HuH-7.5 (cell line): ENCODE results near the gene PYGM.

ENCODE experiments used
- DNase-seq: peaks from one replicate; pipeline ENCODE4 v3.0.0; 2011; ENCODE audit warnings: low spot score

The PYGM gene

GRCh38 chr11:64767344-64768299 lies 7.8 kb upstream of the PYGM start:
- no peak for DNase-seq

GRCh38 chr11:64766881-64767280 lies 7.1 kb upstream of the PYGM start:
- DNase-seq, result no peak

- DNase-seq, result no peak
Measured at GRCh38 chr11:64765851-64766665, 6.3 kb upstream of the PYGM start.

- DNase-seq, result no peak
Measured at GRCh38 chr11:64765291-64765850, 5.6 kb upstream of the PYGM start.

GRCh38 chr11:64764753-64765152 lies 5.0 kb upstream of the PYGM start:
- DNase-seq, result no peak

- DNase-seq, result no peak
Measured at GRCh38 chr11:64764040-64764611, 4.4 kb upstream of the PYGM start.

- DNase-seq, result no peak
Measured at GRCh38 chr11:64763526-64764039, 3.8 kb upstream of the PYGM start.

- DNase-seq, result no peak
Measured at GRCh38 chr11:64762674-64763525, 3.1 kb upstream of the PYGM start.

GRCh38 chr11:64762277-64762673 lies 2.5 kb upstream of the PYGM start:
- DNase-seq, result no peak

- DNase-seq, result no peak
Measured at GRCh38 chr11:64760759-64761420, 1.1 kb upstream of the PYGM start.

GRCh38 chr11:64759131-64759721 lies 548 bp downstream of the PYGM start:
- no peak for DNase-seq

GRCh38 chr11:64758330-64759079 lies 1.3 kb downstream of the PYGM start:
- no peak for DNase-seq

GRCh38 chr11:64757549-64758329 lies 2.0 kb downstream of the PYGM start:
- no peak for DNase-seq

- DNase-seq, result no peak
Measured at GRCh38 chr11:64755681-64756361, 4.0 kb downstream of the PYGM start.

GRCh38 chr11:64754919-64755662 lies 4.7 kb downstream of the PYGM start:
- DNase-seq, result no peak

GRCh38 chr11:64754124-64754918 lies 5.5 kb downstream of the PYGM start:
- no peak for DNase-seq
